Measurements from ENCODE around the gene PRDM12. TPM values are rescaled to one million over a fixed set of nuclear protein-coding genes. Genes with fewer than 3 reads are reported as not detected.

The PRDM12 gene
- total RNA-seq, 4 donors from 2014 or later, result not detected

GRCh38 chr9:130659699-130660248 lies 4.6 kb upstream of the PRDM12 start:
- intact Hi-C loops (cut with DNase I; ENCODE audit: low total_unique reads) (no loop called here), in situ Hi-C loops (cut with MboI; ENCODE audit: low sequenced_read_pairs in 4 of 4) (no loop called here)
- Histone ChIP-seq H3K4me1 (peaks cover 13 to 21% of the 10 kb centered on the region in 2 donors), H3K27me3 (peaks cover 78 to 89% (median 83%) of the 10 kb centered on the region in 3 donors), H3K36me3 (no peaks in the 10 kb centered on the region), H3K27ac (no peak overlapping the region), H3K4me3 (peak overlapping the region in 1 of 4 donors; percentile 39), H3K9me3 (no peaks in the 10 kb centered on the region)
- no peak for DNase-seq
- ATAC-seq, result no peak
- TF ChIP-seq CTCF (IDR thresholded peaks at IDR 0.05 in 4 of 5, conservative IDR thresholded peaks at IDR 0.05 in 1 of 5) (no peak), POLR2A (IDR thresholded peaks at IDR 0.05) (no peak)

DNA sequence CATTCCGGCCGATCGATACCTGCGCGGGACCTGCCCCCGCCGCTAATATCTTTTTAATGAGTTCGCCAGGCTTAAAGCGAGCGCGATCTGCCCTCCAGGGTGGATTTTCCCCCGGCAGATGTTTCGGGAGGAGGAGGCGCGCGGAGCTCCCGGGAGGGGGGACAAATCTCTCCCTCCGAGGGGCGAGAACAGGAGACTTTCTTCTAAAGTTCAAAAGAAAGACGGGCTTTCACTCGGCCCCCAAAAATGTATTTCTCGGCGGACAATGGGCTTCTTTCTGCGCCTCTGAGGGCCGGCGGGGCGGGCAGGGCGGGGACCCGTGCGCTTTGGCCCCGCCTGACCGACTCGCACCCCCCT lies 4.1 kb upstream of the PRDM12 start:
- intact Hi-C loops (cut with DNase I; ENCODE audit: low total_unique reads), result no loop called here
- Histone ChIP-seq H3K4me1 (peaks cover 13 to 26% of the 10 kb centered on the region in 2 donors), H3K4me3 (peak overlapping the region; percentile 25 to 51 (median 42)), H3K9me3 (no peaks in the 10 kb centered on the region), H3K27me3 (peaks cover 81 to 92% (median 88%) of the 10 kb centered on the region in 3 donors), H3K27ac (no peak overlapping the region), H3K36me3 (no peaks in the 10 kb centered on the region)
- ATAC-seq (no peak), DNase-seq (no peak)
- in situ Hi-C loops (cut with MboI; ENCODE audit: low sequenced_read_pairs in 4 of 4), result no loop called here
- no peak for TF ChIP-seq POLR2A (IDR thresholded peaks at IDR 0.05)
- TF ChIP-seq CTCF (IDR thresholded peaks at IDR 0.05 in 4 of 5, conservative IDR thresholded peaks at IDR 0.05 in 1 of 5), result no peak

DNA sequence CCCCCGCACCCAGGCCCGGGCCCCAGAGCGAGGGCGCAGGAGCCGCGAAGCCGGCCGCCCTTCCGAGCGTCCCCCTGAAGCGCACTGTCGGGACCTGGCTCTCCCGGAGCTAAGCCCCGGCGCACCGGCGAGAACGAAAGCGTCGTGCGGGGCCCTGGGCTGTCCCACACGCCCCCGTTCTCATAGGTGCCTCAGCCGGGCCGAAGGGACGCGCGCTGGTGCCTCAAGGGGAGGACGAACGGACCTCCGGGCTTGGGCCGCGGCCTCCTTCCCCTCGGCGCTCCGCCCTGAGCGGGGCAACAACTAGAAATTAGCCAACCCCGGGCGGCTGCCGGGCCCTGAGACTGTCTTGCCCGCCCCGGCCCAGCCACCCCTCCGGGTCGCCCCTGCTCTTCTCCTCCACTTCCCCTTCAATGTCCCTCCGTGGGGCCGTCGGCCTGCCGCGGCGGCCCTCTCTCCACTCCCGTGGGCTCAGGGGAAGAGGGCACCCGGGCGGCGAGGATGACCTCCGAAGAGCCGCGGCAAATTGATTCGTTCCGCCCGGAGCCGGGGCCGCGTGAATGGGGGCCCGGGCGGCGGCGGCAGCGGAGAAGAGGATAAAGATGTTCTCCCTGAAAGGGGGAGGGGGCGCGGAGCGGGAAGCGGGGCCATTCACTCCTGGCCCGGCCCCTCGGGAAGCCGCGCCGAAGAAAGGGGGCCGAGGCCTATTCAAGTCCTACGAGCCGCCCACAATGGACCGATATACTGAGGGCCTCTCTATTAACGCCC lies 3.5 kb upstream of the PRDM12 start:
- no peaks in the 10 kb centered on the region for H3K36me3 ChIP-seq
- DNase-seq (no peak), ATAC-seq (no peak)
- H3K4me1 ChIP-seq, result peaks cover 13 to 28% of the 10 kb centered on the region in 2 donors
- H3K4me3 ChIP-seq, result peak overlapping the region; percentile 25 to 51 (median 42)
- H3K27ac ChIP-seq, result no peak overlapping the region
- no peaks in the 10 kb centered on the region for H3K9me3 ChIP-seq
- in situ Hi-C loops (cut with MboI; ENCODE audit: low sequenced_read_pairs in 4 of 4), result no loop called here
- H3K27me3 ChIP-seq, result peaks cover 87 to 96% (median 93%) of the 10 kb centered on the region in 3 donors
- intact Hi-C loops (cut with DNase I; ENCODE audit: low total_unique reads), result no loop called here
- TF ChIP-seq POLR2A (IDR thresholded peaks at IDR 0.05) (no peak), CTCF (IDR thresholded peaks at IDR 0.05 in 4 of 5, conservative IDR thresholded peaks at IDR 0.05 in 1 of 5) (no peak)

DNA sequence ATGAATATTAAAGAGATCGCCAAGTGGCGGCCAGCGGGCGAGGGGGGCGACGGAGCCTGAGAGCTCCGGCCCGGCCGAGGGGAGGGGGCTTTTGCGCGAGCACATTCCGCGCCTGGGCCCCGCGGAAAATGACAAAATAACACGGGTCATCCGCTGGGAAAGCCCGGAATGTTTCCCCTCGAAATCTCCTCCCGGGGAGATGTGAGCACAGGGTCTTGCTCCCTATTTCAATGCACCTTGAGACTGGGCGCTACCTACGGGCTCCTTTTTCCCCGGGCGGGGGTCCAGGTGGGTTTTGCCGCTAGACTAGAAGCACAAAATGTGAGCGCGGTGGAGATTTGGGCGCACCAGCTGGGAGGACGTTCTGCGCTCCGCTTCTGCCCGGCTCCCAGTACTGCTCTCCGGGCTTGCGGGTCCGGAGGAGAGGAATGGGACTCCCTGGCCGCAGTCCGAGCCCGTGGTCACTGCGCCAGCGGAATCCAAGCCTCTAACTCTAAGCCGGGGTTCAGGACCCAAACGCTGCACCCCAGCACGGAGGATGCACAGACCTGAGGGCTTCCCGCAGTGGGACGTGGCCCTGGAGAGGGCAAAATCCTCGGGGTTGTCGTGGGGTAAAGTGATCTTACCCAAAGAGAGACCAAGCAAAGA lies 2.8 kb upstream of the PRDM12 start:
- ATAC-seq, result no peak
- no peaks in the 10 kb centered on the region for H3K9me3 ChIP-seq
- H3K4me3 ChIP-seq, result peak overlapping the region in 3 of 4 donors; percentile 39 to 51 (median 45)
- peaks cover 13 to 28% of the 10 kb centered on the region in 2 donors for H3K4me1 ChIP-seq
- in situ Hi-C loops (cut with MboI; ENCODE audit: low sequenced_read_pairs in 4 of 4) (no loop called here), intact Hi-C loops (cut with DNase I; ENCODE audit: low total_unique reads) (no loop called here)
- no peak overlapping the region for H3K27ac ChIP-seq
- peaks cover 87 to 100% (median 98%) of the 10 kb centered on the region in 3 donors for H3K27me3 ChIP-seq
- no peaks in the 10 kb centered on the region for H3K36me3 ChIP-seq
- DNase-seq, result no peak
- TF ChIP-seq POLR2A (IDR thresholded peaks at IDR 0.05), result no peak
- TF ChIP-seq CTCF (IDR thresholded peaks at IDR 0.05 in 4 of 5, conservative IDR thresholded peaks at IDR 0.05 in 1 of 5), result no peak
